H1 (cell line): ENCODE measurements around the gene IFT27. TPM values are rescaled to one million over a fixed set of nuclear protein-coding genes. Genes with fewer than 3 reads are reported as not detected.

Experiments used
- polyA plus RNA-seq, 7 experiments: library from polyadenylated mRNA; depleted of rRNA in 3 of 7; stranded (reverse) in 5 of 7; unstranded in 2 of 7; fragments of >200 nt in 5 of 7; fragments of 200-250 nt in 2 of 7; gene quantifications; 1 replicate in 5 of 7; 2 replicates in 1 of 7; 4 replicates in 1 of 7; pipeline versions ENCODE4 v1.2.1 to v1.2.3, GENCODE V29; 2011 to 2013; ENCODE audit warnings: missing spikeins in 2 of 7, mixed read lengths in 2 of 7
- total RNA-seq: library from RNA; stranded (reverse); fragmentation: NEBNext Ultra II Directional; extraction: Animal tissue kit (Norgen Biotek cat#: 25700); gene quantifications from 2 replicates; pipeline ENCODE4 v1.2.1, GENCODE V29; 2021

Gene IFT27
- total and polyA plus RNA-seq, 2 of the 8 experiments (the other 6 are each of a cell fraction or from before 2014, with no cell fraction given), result 36.4 to 46.2 TPM

Other genes with a start within 250 kb of the IFT27 start
- 195 and 196 TPM in 2 replicates for gene EIF3D, start 247.0 kb downstream of the IFT27 start, total RNA-seq
- 329 and 408 TPM in 2 replicates for gene EIF3D, start 247.0 kb downstream of the IFT27 start, polyA plus RNA-seq (2011; rRNA removed)
- gene CACNG2, start 72.4 kb downstream of the IFT27 start, total RNA-seq, result not detected in 2 replicates
- gene CACNG2, start 72.4 kb downstream of the IFT27 start, polyA plus RNA-seq (2011; rRNA removed), result not detected in 2 replicates
- gene PVALB, start 40.9 kb upstream of the IFT27 start, total RNA-seq, result 1.7 and 3.2 TPM in 2 replicates
- 3.6 and 5.4 TPM in 2 replicates for gene PVALB, start 40.9 kb upstream of the IFT27 start, polyA plus RNA-seq (2011; rRNA removed)
- gene NCF4, start 84.9 kb upstream of the IFT27 start, total RNA-seq, result not detected in 2 replicates
- 0.20 TPM in 1 of 2 replicates, not detected in the other for gene NCF4, start 84.9 kb upstream of the IFT27 start, polyA plus RNA-seq (2011; rRNA removed)
- gene CSF2RB, start 137.5 kb upstream of the IFT27 start, total RNA-seq, result not detected in 2 replicates
- 0.02 TPM in 1 of 2 replicates, not detected in the other for gene CSF2RB, start 137.5 kb upstream of the IFT27 start, polyA plus RNA-seq (2011; rRNA removed)
- gene TST, start 243.3 kb upstream of the IFT27 start, total RNA-seq, result 22.6 and 23.6 TPM in 2 replicates
- 61.6 and 82.8 TPM in 2 replicates for gene TST, start 243.3 kb upstream of the IFT27 start, polyA plus RNA-seq (2011; rRNA removed)
- gene MPST, start 243.6 kb upstream of the IFT27 start, total RNA-seq, result 86.0 and 89.9 TPM in 2 replicates
- gene MPST, start 243.6 kb upstream of the IFT27 start, polyA plus RNA-seq (2011; rRNA removed), result 124 and 229 TPM in 2 replicates